ENCODE measurements around the gene TASOR2. TPM values are rescaled to one million over a fixed set of nuclear protein-coding genes. Genes with fewer than 3 reads are reported as not detected.

Gene TASOR2
- total and polyA plus RNA-seq, 9 of the 15 experiments (the other 6 are each of a cell fraction or from before 2014, with no cell fraction given) = 12.7 to 75.3 (median 52.3) TPM

DNA sequence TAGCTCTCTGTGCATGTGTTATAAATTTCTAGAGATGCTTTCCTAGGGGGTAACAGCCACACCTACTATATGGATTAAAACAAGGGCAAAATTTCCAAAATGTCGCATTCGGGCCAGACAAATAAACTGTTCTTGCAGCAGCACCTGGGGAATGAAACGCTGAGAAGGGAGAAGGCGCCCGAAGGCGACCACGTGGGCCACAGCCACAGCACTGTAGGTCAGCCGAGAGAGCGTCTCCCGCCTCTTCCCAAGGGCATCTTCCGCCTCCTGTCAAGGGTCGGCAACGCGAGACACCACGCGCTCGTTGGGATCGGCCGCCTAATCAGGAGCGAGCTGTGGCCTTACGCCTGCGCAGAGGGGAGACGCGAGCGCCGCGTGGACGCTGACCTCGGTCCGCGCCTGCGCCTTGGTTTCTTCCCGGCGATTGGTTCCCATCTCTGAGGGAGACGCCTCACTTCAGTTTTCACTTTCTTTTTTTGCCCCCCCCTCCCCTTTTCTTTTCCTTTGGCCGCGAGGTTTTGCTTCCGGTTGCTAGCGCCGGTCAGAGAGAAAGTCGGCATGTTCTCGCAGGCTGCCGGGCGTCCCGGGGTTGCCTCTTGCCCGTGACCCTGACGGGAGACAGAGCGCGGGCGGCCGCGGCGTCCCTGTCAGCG is at the start of gene TASOR2 (continued):
- TF ChIP-seq, protein P1, sequence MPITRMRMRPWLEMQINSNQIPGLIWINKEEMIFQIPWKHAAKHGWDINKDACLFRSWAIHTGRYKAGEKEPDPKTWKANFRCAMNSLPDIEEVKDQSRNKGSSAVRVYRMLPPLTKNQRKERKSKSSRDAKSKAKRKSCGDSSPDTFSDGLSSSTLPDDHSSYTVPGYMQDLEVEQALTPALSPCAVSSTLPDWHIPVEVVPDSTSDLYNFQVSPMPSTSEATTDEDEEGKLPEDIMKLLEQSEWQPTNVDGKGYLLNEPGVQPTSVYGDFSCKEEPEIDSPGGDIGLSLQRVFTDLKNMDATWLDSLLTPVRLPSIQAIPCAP (CRISPR knock-in tag; IDR thresholded peaks at IDR 0.05; ENCODE audit: borderline replicate concordance) = peak; percentile 97
- TF ChIP-seq SMARCB1 (IDR thresholded peaks at IDR 0.05; ENCODE audit: insufficient read length, low read depth) (no peak), TAF1 (IDR thresholded peaks at IDR 0.05; ENCODE audit: control insufficient read depth, extremely low read depth, insufficient read depth, low read length, severe bottlenecking) (peak; percentile 46), TCF3 (CRISPR knock-in tag; IDR thresholded peaks at IDR 0.05) (0 out of 2 replicates have a peak, but pooled peaks have one; percentile 5), C11orf30 (IDR thresholded peaks at IDR 0.05; ENCODE audit: low read depth) (no peak), ELF2 (CRISPR knock-in tag; IDR thresholded peaks at IDR 0.05) (no peak), PRMT5 (CRISPR knock-in tag; IDR thresholded peaks at IDR 0.05) (no peak), HNRNPH1 (optimal IDR thresholded peaks at IDR 0.05; ENCODE audit: low read depth, low read length) (no peak), NBN (IDR thresholded peaks at IDR 0.05; ENCODE audit: low read depth) (peak; percentile 51; the same call in 1 of the 2 replicates), POLR2A (conservative IDR thresholded peaks at IDR 0.05) (peak; percentile 77), ARHGAP35 (IDR thresholded peaks at IDR 0.05; ENCODE audit: partially characterized antibody) (peak; percentile 58), ZNF263 (CRISPR knock-in tag; IDR thresholded peaks at IDR 0.05; ENCODE audit: borderline replicate concordance) (peak; percentile 71; the same call in 1 of the 2 replicates), ZNF436 (CRISPR knock-in tag; IDR thresholded peaks at IDR 0.05) (no peak)
- TF ChIP-seq, protein P2, sequence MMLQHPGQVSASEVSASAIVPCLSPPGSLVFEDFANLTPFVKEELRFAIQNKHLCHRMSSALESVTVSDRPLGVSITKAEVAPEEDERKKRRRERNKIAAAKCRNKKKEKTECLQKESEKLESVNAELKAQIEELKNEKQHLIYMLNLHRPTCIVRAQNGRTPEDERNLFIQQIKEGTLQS (IDR thresholded peaks at IDR 0.05) = no peak
- TF ChIP-seq, protein P2 (CRISPR knock-in tag; conservative IDR thresholded peaks at IDR 0.05) = no peak
- TF ChIP-seq, protein P3, sequence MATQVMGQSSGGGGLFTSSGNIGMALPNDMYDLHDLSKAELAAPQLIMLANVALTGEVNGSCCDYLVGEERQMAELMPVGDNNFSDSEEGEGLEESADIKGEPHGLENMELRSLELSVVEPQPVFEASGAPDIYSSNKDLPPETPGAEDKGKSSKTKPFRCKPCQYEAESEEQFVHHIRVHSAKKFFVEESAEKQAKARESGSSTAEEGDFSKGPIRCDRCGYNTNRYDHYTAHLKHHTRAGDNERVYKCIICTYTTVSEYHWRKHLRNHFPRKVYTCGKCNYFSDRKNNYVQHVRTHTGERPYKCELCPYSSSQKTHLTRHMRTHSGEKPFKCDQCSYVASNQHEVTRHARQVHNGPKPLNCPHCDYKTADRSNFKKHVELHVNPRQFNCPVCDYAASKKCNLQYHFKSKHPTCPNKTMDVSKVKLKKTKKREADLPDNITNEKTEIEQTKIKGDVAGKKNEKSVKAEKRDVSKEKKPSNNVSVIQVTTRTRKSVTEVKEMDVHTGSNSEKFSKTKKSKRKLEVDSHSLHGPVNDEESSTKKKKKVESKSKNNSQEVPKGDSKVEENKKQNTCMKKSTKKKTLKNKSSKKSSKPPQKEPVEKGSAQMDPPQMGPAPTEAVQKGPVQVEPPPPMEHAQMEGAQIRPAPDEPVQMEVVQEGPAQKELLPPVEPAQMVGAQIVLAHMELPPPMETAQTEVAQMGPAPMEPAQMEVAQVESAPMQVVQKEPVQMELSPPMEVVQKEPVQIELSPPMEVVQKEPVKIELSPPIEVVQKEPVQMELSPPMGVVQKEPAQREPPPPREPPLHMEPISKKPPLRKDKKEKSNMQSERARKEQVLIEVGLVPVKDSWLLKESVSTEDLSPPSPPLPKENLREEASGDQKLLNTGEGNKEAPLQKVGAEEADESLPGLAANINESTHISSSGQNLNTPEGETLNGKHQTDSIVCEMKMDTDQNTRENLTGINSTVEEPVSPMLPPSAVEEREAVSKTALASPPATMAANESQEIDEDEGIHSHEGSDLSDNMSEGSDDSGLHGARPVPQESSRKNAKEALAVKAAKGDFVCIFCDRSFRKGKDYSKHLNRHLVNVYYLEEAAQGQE (IDR thresholded peaks at IDR 0.05; ENCODE audit: borderline replicate concordance) = 0 out of 2 replicates have a peak, but pooled peaks have one; percentile 23
- TF ChIP-seq, protein P3 (CRISPR knock-in tag; IDR thresholded peaks at IDR 0.05; ENCODE audit: low read depth) = no peak
- TF ChIP-seq, protein P4, sequence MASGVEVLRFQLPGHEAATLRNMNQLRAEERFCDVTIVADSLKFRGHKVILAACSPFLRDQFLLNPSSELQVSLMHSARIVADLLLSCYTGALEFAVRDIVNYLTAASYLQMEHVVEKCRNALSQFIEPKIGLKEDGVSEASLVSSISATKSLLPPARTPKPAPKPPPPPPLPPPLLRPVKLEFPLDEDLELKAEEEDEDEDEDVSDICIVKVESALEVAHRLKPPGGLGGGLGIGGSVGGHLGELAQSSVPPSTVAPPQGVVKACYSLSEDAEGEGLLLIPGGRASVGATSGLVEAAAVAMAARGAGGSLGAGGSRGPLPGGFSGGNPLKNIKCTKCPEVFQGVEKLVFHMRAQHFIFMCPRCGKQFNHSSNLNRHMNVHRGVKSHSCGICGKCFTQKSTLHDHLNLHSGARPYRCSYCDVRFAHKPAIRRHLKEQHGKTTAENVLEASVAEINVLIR (CRISPR knock-in tag; IDR thresholded peaks at IDR 0.05) = peak; percentile 51; the same call in 1 of the 2 replicates

All from K562 (cell line).